ENCODE measurements around the gene TMEM92. TPM values are rescaled to one million over a fixed set of nuclear protein-coding genes. Genes with fewer than 3 reads are reported as not detected.

Gene TMEM92
- total and polyA plus RNA-seq, 2 of the 13 experiments (the other 11 are each of a cell fraction or from before 2014, with no cell fraction given), result 0.07 TPM; not detected in 1

GRCh38 chr17:50263331-50264262 lies 10.7 kb upstream of the TMEM92 start:
- no peak overlapping the region for H3K9ac ChIP-seq (ENCODE audit: insufficient read depth, low read depth, low read length)
- no peaks in the 10 kb centered on the region for H3K9me3 ChIP-seq (ENCODE audit: low read length)
- peaks cover 22 to 89% of the 10 kb centered on the region in 2 experiments for H3K27me3 ChIP-seq (ENCODE audit: control insufficient read depth in 1 of 2, insufficient read depth in 2 of 2, low read length in 2 of 2)
- ATAC-seq (no peak), FAIRE-seq (no peak), DNase-seq (ENCODE audit: low spot score) (no peak)
- H3K4me1 ChIP-seq (ENCODE audit: insufficient read depth, low read length), result peaks cover 11% of the 10 kb centered on the region; the same call in 1 of the 2 replicates
- ChIA-PET POLR2A (no interaction called here), CTCF (ENCODE audit: low intra/inter-chr PET ratio, low total read pairs) (interaction anchor here (1.3 kb wide), 1 partner anchor 10 kb away, joined by 3 read pairs; the partner anchor contains the start of gene TMEM92)
- H3K27ac ChIP-seq (ENCODE audit: extremely low read length, insufficient read depth, low read length), result no peak overlapping the region
- intact Hi-C loops (cut with micrococcal nuclease; ENCODE audit: unreplicated experiment), result no loop called here
- no peak overlapping the region for H3K4me2 ChIP-seq (ENCODE audit: low read depth, low read length)
- H2AFZ ChIP-seq (ENCODE audit: low read length), result no peak overlapping the region
- no peak overlapping the region for H3K4me3 ChIP-seq (replicated peaks in 1 of 3; ENCODE audit: insufficient read depth in 1 of 3, low read depth in 2 of 3, low read length in 3 of 3)
- no peaks in the 10 kb centered on the region for H3K36me3 ChIP-seq (replicated peaks in 1 of 2; ENCODE audit: control insufficient read depth in 1 of 2, insufficient read depth in 2 of 2, low read length in 2 of 2)
- no peaks in the 10 kb centered on the region for H4K20me1 ChIP-seq (ENCODE audit: insufficient read depth, low read length)
- TF ChIP-seq, protein P1, sequence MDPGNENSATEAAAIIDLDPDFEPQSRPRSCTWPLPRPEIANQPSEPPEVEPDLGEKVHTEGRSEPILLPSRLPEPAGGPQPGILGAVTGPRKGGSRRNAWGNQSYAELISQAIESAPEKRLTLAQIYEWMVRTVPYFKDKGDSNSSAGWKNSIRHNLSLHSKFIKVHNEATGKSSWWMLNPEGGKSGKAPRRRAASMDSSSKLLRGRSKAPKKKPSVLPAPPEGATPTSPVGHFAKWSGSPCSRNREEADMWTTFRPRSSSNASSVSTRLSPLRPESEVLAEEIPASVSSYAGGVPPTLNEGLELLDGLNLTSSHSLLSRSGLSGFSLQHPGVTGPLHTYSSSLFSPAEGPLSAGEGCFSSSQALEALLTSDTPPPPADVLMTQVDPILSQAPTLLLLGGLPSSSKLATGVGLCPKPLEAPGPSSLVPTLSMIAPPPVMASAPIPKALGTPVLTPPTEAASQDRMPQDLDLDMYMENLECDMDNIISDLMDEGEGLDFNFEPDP (CRISPR knock-in tag; conservative IDR thresholded peaks at IDR 0.05), result no peak
- TF ChIP-seq JARID2 (CRISPR knock-in tag; IDR thresholded peaks at IDR 0.05; ENCODE audit: insufficient replicate concordance), result no peak
- no peak for TF ChIP-seq ZNF446 (CRISPR knock-in tag; IDR thresholded peaks at IDR 0.05)
- TF ChIP-seq PAWR (CRISPR knock-in tag; IDR thresholded peaks at IDR 0.05; ENCODE audit: borderline replicate concordance), result no peak
- TF ChIP-seq ATF1 (CRISPR knock-in tag; IDR thresholded peaks at IDR 0.05), result no peak
- TF ChIP-seq, protein P2, sequence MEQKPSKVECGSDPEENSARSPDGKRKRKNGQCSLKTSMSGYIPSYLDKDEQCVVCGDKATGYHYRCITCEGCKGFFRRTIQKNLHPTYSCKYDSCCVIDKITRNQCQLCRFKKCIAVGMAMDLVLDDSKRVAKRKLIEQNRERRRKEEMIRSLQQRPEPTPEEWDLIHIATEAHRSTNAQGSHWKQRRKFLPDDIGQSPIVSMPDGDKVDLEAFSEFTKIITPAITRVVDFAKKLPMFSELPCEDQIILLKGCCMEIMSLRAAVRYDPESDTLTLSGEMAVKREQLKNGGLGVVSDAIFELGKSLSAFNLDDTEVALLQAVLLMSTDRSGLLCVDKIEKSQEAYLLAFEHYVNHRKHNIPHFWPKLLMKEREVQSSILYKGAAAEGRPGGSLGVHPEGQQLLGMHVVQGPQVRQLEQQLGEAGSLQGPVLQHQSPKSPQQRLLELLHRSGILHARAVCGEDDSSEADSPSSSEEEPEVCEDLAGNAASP (CRISPR knock-in tag; IDR thresholded peaks at IDR 0.05; ENCODE audit: borderline replicate concordance), result no peak
- no peak for TF ChIP-seq CHD4 (IDR thresholded peaks at IDR 0.05; ENCODE audit: borderline replicate concordance, low read length)
- no peak for TF ChIP-seq LBX2 (CRISPR knock-in tag; IDR thresholded peaks at IDR 0.05; ENCODE audit: borderline replicate concordance)
- no peak for TF ChIP-seq ZGPAT (CRISPR knock-in tag; IDR thresholded peaks at IDR 0.05)
- no peak for TF ChIP-seq ZNF589 (CRISPR knock-in tag; conservative IDR thresholded peaks at IDR 0.05)
- TF ChIP-seq, protein P3, sequence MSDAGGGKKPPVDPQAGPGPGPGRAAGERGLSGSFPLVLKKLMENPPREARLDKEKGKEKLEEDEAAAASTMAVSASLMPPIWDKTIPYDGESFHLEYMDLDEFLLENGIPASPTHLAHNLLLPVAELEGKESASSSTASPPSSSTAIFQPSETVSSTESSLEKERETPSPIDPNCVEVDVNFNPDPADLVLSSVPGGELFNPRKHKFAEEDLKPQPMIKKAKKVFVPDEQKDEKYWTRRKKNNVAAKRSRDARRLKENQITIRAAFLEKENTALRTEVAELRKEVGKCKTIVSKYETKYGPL (CRISPR knock-in tag; IDR thresholded peaks at IDR 0.05), result no peak
- no peak for TF ChIP-seq ZNF879 (CRISPR knock-in tag; IDR thresholded peaks at IDR 0.05)
- TF ChIP-seq RBM22 (optimal IDR thresholded peaks at IDR 0.05; ENCODE audit: low read length), result no peak
- no TSS peak for BruUV-seq (replicated peaks)
- in situ Hi-C loops (cut with HindIII; ENCODE audit: extremely low pct_ligation_motif_present, low pct_unique_long_range_greater_than_20kb), result no loop called here
- WGBS (ENCODE audit: low lambda C conversion rate), result 10% methylated on average over 10 of the region's 10 CpGs
- H3K79me2 ChIP-seq (ENCODE audit: insufficient read depth, low read length), result no peaks in the 10 kb centered on the region
